PFSK-1 (cell line): ENCODE data around the gene USP49.

Source experiments
- FOXP2 ChIP-seq: optimal IDR thresholded peaks from 2 replicates; pipeline ENCODE3; 2011; ENCODE audit warnings: borderline replicate concordance, control low read depth, inconsistent platforms; ENCODE audit not compliant: insufficient read depth; ENCODE audit errors: extremely low read length, extremely low read depth
- POLR2AphosphoS5 ChIP-seq: IDR thresholded peaks from 2 replicates; pipeline ENCODE4 v1.6.1; 2012; ENCODE audit warnings: low read depth, mild to moderate bottlenecking, control low read depth, low read length, moderate library complexity
- SIN3A ChIP-seq: IDR thresholded peaks from 2 replicates; pipeline ENCODE4 v1.6.1; 2012; ENCODE audit warnings: mild to moderate bottlenecking, low read length, moderate library complexity, borderline replicate concordance; ENCODE audit not compliant: insufficient read depth
- TAF1 ChIP-seq: IDR thresholded peaks from 2 replicates; pipeline ENCODE4 v1.6.1; 2012; ENCODE audit warnings: low read length, control low read depth, borderline replicate concordance; ENCODE audit not compliant: insufficient read depth
- TF ChIP-seq, protein P1 (sequence below), 2 experiments: IDR thresholded peaks; 2 replicates each; pipeline versions ENCODE4 v1.6.1 to v1.8.0; 2011 to 2012; ENCODE audit warnings: low read depth in 2 of 2, low read length in 2 of 2, control low read depth in 1 of 2, inconsistent platforms in 1 of 2, mild to moderate bottlenecking in 1 of 2, moderate library complexity in 1 of 2; ENCODE audit not compliant: insufficient read depth in 1 of 2

The USP49 gene

DNA sequence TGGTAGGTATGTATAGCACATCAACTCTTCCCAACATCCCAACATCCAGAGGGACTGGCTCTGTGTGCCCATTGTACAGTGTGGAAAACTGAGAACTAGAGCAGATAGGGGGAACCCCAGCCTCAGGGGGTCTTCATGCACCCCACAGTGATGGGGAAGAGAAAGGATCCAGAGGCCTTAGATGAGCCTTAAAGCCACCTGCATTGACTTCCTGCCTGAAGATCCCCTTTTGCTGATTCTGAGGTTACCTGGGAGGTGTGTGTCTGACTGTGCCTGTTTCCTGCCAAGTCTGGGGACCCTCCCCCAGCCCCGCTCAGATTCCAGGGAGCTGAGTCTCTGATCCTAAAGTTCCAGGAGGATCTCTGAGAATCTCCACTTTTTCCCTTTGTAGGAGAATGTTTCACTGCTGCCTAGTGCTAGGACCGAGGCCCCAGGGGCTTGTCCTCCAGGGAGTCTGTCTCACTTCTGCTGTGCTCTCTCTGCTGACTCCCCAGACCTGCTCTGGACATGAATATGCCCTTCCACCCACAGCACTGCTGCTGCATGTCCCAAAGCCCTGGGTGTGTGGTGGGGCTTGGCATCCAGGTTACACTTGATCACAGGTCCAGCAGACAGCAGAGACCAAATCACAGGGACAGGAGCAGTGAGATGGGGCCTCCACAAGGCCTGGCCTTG lies 135.1 kb downstream of the USP49 start:
- TF ChIP-seq TAF1, result no peak
- TF ChIP-seq POLR2AphosphoS5, result no peak
- no peak for TF ChIP-seq SIN3A
- TF ChIP-seq, protein P1, sequence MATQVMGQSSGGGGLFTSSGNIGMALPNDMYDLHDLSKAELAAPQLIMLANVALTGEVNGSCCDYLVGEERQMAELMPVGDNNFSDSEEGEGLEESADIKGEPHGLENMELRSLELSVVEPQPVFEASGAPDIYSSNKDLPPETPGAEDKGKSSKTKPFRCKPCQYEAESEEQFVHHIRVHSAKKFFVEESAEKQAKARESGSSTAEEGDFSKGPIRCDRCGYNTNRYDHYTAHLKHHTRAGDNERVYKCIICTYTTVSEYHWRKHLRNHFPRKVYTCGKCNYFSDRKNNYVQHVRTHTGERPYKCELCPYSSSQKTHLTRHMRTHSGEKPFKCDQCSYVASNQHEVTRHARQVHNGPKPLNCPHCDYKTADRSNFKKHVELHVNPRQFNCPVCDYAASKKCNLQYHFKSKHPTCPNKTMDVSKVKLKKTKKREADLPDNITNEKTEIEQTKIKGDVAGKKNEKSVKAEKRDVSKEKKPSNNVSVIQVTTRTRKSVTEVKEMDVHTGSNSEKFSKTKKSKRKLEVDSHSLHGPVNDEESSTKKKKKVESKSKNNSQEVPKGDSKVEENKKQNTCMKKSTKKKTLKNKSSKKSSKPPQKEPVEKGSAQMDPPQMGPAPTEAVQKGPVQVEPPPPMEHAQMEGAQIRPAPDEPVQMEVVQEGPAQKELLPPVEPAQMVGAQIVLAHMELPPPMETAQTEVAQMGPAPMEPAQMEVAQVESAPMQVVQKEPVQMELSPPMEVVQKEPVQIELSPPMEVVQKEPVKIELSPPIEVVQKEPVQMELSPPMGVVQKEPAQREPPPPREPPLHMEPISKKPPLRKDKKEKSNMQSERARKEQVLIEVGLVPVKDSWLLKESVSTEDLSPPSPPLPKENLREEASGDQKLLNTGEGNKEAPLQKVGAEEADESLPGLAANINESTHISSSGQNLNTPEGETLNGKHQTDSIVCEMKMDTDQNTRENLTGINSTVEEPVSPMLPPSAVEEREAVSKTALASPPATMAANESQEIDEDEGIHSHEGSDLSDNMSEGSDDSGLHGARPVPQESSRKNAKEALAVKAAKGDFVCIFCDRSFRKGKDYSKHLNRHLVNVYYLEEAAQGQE (IDR thresholded peaks at IDR 0.05; ENCODE audit: insufficient read depth in 1 of 2, low read depth in 2 of 2, low read length in 2 of 2), result no peak
- TF ChIP-seq FOXP2, result no peak

GRCh38 chr6:41759106-41759904 lies 135.9 kb downstream of the USP49 start:
- TF ChIP-seq TAF1 (no peak), SIN3A (no peak), FOXP2 (no peak), POLR2AphosphoS5 (no peak)
- TF ChIP-seq, protein P1 (IDR thresholded peaks at IDR 0.05; ENCODE audit: insufficient read depth in 1 of 2, low read depth in 2 of 2, low read length in 2 of 2), result no peak

DNA sequence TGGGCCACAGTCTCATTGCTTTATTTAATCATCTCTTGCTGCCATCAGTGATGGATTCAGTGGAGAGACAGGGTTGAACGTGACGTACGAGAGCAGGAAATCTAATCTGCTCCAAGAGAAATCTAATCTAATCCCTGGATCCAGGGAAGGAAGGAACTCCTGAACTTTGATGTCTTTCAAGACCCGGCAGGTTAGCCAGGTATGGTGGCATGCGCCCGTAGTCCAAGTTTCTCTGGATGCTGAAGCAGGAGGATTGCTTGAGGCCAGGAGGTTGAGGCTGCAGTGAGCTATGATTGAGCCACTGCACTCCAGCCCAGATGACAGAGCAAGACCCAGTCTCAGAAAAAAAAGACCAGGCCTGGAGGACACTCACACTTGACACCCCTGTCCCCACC lies 136.5 kb downstream of the USP49 start:
- TF ChIP-seq FOXP2 (no peak), TAF1 (no peak), SIN3A (no peak), POLR2AphosphoS5 (no peak)
- TF ChIP-seq, protein P1 (IDR thresholded peaks at IDR 0.05; ENCODE audit: insufficient read depth in 1 of 2, low read depth in 2 of 2, low read length in 2 of 2), result no peak

- TF ChIP-seq POLR2AphosphoS5, result no peak
- TF ChIP-seq SIN3A, result no peak
- TF ChIP-seq FOXP2, result no peak
- TF ChIP-seq, protein P1 (IDR thresholded peaks at IDR 0.05; ENCODE audit: insufficient read depth in 1 of 2, low read depth in 2 of 2, low read length in 2 of 2), result no peak
Observed at GRCh38 chr6:41757931-41758640, 137.1 kb downstream of the USP49 start.
